ENCODE measurements around the gene RYR2. TPM values are rescaled to one million over a fixed set of nuclear protein-coding genes. Genes with fewer than 3 reads are reported as not detected.

RYR2 gene
- total and polyA plus RNA-seq, 9 of the 15 experiments (the other 6 are each of a cell fraction or from before 2014, with no cell fraction given), result 0.03 to 0.42 (median 0.14) TPM

DNA sequence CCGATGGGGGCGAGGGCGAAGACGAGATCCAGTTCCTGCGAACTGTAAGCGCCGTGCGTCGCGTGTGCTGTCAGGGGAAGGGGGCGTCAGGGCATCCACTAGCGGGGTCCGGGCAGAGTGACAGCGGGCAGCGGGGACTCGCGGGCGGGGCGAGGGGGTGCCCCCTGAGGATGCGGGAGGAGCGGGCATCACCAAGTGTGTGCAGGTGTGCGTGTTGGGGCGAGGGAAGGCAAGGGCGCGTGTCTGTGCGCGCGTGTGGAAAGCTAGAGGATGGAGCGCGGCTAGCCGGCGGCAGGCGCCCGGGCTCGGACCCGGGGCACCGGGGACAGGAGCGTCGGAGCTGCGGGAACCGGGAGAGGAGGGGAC, 525 bp downstream of the RYR2 start:
- Histone ChIP-seq H3K4me2 (ENCODE audit: insufficient read depth, low read length) (no peak overlapping the region), H3K9me3 (replicated peaks; ENCODE audit: control insufficient read depth, insufficient read depth, low read depth, low read length) (no peaks in the 10 kb centered on the region), H3K36me3 (ENCODE audit: control insufficient read depth, insufficient read depth, low read length) (no peaks in the 10 kb centered on the region), H3K4me3 (no peak overlapping the region), H3K4me1 (replicated peaks in 1 of 2; ENCODE audit: control insufficient read depth in 2 of 2, insufficient read depth in 2 of 2, low read length in 2 of 2) (no peaks in the 10 kb centered on the region), H3K9ac (ENCODE audit: insufficient read depth in 1 of 2, low read depth in 2 of 2, low read length in 2 of 2) (no peak overlapping the region), H2AFZ (ENCODE audit: low read depth, low read length) (no peak overlapping the region), H3K79me2 (ENCODE audit: control insufficient read depth, insufficient read depth, low read length) (no peaks in the 10 kb centered on the region), H3K27me3 (ENCODE audit: control insufficient read depth in 2 of 2, insufficient read depth in 2 of 2, low read length in 2 of 2) (peaks cover 6 to 11% of the 10 kb centered on the region in 2 experiments; a peak in 4 of 5 replicates), H3K9me1 (ENCODE audit: control insufficient read depth, insufficient read depth, low read length) (no peaks in the 10 kb centered on the region), H3K27ac (ENCODE audit: extremely low read depth, low read depth, low read length) (no peak overlapping the region), H4K20me1 (replicated peaks; ENCODE audit: control insufficient read depth, insufficient read depth, low read length) (no peaks in the 10 kb centered on the region)
- WGBS (ENCODE audit: insufficient coverage, low coverage, missing lambda C conversion rate), result 42% methylated on average over 23 of the region's 41 CpGs
- TF ChIP-seq, protein P1, sequence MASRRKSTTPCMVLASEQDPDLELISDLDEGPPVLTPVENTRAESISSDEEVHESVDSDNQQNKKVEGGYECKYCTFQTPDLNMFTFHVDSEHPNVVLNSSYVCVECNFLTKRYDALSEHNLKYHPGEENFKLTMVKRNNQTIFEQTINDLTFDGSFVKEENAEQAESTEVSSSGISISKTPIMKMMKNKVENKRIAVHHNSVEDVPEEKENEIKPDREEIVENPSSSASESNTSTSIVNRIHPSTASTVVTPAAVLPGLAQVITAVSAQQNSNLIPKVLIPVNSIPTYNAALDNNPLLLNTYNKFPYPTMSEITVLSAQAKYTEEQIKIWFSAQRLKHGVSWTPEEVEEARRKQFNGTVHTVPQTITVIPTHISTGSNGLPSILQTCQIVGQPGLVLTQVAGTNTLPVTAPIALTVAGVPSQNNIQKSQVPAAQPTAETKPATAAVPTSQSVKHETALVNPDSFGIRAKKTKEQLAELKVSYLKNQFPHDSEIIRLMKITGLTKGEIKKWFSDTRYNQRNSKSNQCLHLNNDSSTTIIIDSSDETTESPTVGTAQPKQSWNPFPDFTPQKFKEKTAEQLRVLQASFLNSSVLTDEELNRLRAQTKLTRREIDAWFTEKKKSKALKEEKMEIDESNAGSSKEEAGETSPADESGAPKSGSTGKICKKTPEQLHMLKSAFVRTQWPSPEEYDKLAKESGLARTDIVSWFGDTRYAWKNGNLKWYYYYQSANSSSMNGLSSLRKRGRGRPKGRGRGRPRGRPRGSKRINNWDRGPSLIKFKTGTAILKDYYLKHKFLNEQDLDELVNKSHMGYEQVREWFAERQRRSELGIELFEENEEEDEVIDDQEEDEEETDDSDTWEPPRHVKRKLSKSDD (conservative IDR thresholded peaks at IDR 0.05; ENCODE audit: low read length), result no peak
- TF ChIP-seq CREBBP (IDR thresholded peaks at IDR 0.05; ENCODE audit: low read depth, low read length), result no peak
- TF ChIP-seq ZBTB7A (IDR thresholded peaks at IDR 0.05; ENCODE audit: borderline replicate concordance, control insufficient read depth, low read depth, low read length), result no peak
- TF ChIP-seq NCOA4 (IDR thresholded peaks at IDR 0.05; ENCODE audit: partially characterized antibody), result no peak
- TF ChIP-seq ZNF764 (CRISPR knock-in tag; IDR thresholded peaks at IDR 0.05; ENCODE audit: low read depth), result no peak
- FAIRE-seq (no peak), ATAC-seq (no peak), DNase-seq (ENCODE audit: extremely low read depth in 1 of 4, low spot score in 3 of 4) (no peak)
- ChIA-PET POLR2A (no interaction called here), CTCF (ENCODE audit: low intra/inter-chr PET ratio) (no interaction called here)
- no TSS peak for BruUV-seq (replicated peaks)
- intact Hi-C loops (cut with micrococcal nuclease) (loop anchor here (10.0 kb wide), 1 partner anchor 288 kb away; no protein-coding TSS in a partner anchor), in situ Hi-C loops (cut with MboI) (no loop called here)
